Cardiac fibroblast (primary cell): ENCODE data around the gene XCR1.
A peak's percentile ranks its signal among the peaks of the same experiment; 100 is the strongest.

ENCODE experiments used
- DNase-seq, 2 donors: peaks; one replicate each; pipeline versions ENCODE4 v3.0.0 to v3.0.0-alpha.2; 2010; ENCODE audit warnings: low read depth in 2 of 2
- H3K4me3 ChIP-seq, 2 donors: replicated peaks in 1 of 2; 1 replicate in 1 of 2; 2 replicates in 1 of 2; pipeline ENCODE4 v1.5.1; 2011; ENCODE audit warnings: low read depth in 2 of 2, low read length in 2 of 2, mild to moderate bottlenecking in 2 of 2, moderate library complexity in 1 of 2
- TF ChIP-seq, protein P1 (sequence below): IDR thresholded peaks from one replicate; pipeline ENCODE4 v1.5.1; 2011; ENCODE audit warnings: low read depth, mild to moderate bottlenecking, low read length, inconsistent platforms

XCR1 gene

DNA sequence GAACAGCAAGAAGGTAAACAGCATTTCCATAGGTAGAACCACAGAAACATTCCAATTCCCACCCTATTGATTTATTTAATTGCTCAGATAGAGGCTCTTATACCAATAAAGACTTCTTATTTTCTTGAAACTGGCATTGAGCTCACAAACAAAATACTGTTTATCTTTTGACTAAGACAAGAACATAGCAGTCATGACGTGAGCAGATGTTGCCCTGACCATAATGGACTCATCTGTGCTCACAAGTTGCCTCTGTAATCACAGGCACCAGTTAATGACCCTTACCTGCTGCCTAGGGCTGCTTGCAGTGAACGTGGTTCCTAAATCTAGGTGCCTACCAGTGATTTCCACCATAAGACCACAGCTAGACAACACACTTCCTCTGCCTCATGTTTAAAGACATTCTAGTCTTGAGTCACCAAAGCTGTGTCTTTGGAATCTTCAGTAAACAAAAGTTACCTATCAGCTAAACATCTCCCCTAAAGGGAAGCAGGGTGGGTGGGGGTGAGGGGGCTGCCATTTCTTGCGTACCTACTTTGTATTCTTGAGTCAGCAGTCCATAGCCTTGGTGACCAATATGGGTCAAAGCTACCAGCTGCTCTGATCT lies 33.8 kb downstream of the XCR1 start:
- DNase-seq: no peak
- TF ChIP-seq, protein P1, sequence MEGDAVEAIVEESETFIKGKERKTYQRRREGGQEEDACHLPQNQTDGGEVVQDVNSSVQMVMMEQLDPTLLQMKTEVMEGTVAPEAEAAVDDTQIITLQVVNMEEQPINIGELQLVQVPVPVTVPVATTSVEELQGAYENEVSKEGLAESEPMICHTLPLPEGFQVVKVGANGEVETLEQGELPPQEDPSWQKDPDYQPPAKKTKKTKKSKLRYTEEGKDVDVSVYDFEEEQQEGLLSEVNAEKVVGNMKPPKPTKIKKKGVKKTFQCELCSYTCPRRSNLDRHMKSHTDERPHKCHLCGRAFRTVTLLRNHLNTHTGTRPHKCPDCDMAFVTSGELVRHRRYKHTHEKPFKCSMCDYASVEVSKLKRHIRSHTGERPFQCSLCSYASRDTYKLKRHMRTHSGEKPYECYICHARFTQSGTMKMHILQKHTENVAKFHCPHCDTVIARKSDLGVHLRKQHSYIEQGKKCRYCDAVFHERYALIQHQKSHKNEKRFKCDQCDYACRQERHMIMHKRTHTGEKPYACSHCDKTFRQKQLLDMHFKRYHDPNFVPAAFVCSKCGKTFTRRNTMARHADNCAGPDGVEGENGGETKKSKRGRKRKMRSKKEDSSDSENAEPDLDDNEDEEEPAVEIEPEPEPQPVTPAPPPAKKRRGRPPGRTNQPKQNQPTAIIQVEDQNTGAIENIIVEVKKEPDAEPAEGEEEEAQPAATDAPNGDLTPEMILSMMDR: no peak
- no peak overlapping the region for H3K4me3 ChIP-seq

DNA sequence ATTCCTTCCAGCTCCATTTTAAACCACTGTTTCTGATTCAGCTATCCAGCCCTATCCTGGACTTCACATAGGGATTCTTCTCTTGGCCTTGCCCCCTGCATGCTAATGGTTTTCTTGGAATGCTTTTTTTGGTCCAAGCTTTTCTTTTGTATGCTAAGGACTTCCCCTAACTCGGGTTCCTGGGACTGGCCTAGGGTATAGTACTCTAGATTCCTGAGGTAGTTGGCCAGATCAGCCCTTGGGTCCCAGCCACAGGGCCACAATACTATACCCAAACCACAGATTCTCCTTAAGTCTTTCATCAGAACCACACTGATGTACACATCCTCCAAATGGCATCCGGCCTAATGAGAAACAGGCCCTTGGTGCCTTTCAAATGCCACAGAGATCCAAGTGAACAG lies 34.5 kb downstream of the XCR1 start:
- peak; percentile 42 to 66 for DNase-seq
- H3K4me3 ChIP-seq: no peak overlapping the region
- TF ChIP-seq, protein P1: no peak

DNA sequence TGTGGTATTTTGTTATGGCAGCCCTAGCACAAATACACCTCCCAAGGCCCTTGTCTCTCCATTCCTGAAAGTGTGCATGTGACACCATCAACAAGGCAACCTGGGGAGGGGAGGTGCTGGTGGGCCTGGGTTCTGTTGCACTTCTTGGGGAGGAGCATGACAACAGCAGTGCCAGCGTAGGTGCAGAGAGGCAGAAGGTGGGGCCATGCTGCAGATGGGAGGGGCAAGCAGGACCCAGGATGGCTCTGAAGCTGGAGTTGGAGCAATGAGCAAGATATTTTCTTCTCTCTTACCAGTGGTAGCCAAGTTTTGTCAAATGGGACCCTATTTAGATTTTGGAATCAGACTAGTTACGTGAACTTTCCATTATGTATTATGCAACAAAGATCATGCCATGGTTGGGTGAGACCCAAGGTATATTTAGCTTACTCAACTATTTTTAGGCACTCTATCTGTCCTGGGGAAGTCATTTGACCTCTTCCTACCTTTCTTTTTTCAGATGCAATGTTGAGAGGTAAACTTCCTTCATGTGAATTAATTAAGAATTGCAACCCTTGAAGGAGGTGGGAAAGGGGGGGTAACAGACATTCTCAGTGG lies 35.1 kb downstream of the XCR1 start:
- TF ChIP-seq, protein P1: no peak
- DNase-seq: peak in 1 of 2 donors; percentile 24
- no peak overlapping the region for H3K4me3 ChIP-seq

DNA sequence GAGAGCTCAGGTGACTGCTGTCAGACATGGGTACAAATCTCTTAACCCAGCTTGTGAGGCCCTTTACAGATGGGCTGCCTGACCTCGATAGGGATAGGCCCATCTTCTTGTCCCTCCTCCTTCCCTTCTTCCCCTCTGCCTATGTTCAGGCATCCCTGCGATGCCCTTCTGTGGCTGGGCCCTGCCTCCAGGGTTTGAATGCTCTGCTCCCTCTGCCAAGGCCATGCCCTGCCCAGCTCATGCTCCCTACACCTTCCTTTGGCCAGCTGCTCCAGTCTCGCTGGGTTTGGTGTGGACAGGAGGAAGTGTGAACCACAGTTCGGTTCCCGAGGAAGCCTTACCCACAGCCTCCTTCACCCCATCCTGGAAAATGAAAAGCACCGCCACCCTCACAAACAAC lies 35.9 kb downstream of the XCR1 start:
- TF ChIP-seq, protein P1: no peak
- DNase-seq: no peak
- H3K4me3 ChIP-seq: no peak overlapping the region

DNA sequence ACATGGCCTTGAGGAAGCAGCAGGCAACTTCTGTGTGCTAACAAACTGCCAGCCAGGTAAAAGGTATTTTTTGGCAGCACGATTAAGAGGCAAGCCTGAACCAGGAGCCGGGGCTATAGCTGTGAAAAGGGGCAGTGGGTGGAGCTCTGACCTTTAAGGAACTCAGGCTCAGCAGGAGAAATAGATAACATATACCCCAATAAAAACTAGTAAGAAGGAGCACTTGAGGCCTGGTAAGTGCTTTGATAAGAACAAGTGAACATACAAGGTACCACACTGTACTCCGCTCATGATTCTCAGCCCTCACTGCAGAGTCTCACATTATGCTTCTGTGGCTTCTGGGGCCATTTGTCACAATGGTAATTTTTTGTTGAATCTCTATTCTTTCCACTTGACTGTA lies 37.1 kb downstream of the XCR1 start:
- TF ChIP-seq, protein P1: no peak
- DNase-seq: no peak
- no peak overlapping the region for H3K4me3 ChIP-seq

DNA sequence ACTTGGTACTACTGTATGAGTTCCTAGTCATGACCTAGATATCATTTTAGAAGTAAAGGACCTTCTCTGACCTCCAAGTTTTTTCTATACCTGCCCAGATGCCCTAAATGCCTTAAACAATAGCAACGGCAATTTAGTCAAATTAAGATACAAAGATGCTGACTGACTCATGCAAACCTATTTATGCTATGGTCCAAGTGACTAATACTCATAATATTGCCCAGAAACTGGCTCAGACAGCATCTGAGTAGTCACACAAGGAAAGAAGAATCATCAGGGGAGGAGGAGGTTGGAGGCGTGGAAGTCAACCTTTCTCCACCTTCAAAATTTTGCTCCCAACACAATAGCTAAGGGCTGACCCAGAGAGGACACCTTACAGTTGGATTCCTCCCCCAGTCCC lies 38.5 kb downstream of the XCR1 start:
- DNase-seq: peak; percentile 65 to 91
- no peak overlapping the region for H3K4me3 ChIP-seq
- TF ChIP-seq, protein P1: no peak

DNA sequence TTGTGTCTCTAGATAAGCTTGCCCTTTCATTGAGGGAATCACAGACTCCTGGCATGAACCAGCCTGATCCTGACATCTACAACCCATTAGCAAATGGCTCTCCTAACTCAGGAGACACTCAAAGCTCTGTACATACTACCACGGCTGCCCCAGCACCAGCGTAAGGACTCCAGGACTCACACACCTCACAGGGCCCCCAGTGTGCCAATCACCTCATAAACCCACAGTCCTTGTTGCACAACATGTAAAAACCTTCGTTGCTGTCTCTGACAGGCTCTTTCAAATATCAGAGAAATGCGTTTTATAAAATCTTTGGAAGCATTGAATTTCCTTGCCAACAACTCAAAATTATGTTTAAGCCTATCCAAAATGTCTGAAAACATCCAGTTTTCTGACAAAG lies 38.9 kb downstream of the XCR1 start:
- TF ChIP-seq, protein P1: no peak
- peak; percentile 34 for DNase-seq
- no peak overlapping the region for H3K4me3 ChIP-seq
